ENCODE measurements around the gene PCDHGA8.
"Not testable (repeated sequence)": the region's sequence is repeated elsewhere in the genome, so short reads cannot be mapped to it uniquely, and the experiment has no call there.

The PCDHGA8 gene

DNA sequence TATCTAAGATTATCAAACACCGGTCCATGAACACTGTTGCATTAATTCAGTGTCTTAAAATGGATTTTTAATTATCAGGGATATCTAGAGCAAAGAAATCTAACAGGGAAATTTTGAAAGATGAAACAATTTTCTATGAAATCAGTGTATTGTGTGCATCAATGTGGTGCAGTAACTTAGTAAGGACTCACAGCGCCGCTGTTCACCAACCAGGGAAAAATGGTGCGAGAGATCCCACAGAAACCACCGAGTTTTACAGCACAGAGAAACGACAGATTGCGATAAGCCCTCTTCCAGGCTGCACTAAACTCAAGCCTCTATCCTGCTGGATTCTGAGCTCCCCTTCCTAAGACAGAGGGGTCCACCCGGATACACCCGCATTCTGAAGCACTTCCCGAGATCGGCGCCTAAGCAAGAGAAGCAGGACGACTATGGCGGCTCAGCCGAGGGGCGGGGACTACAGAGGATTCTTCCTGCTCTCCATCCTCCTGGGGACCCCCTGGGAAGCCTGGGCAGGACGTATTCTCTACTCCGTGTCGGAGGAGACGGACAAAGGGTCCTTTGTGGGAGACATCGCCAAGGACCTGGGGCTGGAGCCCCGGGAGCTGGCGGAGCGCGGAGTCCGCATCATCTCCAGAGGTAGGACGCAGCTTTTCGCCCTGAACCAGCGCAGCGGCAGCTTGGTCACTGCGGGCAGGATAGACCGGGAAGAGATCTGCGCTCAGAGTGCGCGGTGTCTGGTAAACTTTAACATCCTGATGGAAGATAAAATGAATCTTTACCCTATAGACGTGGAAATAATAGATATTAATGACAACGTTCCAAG is 9.8 kb upstream of the PCDHGA8 start, which contains the start of gene PCDHGA7:
PCDHGA7 (plus strand) TSS at position 274 of the 826 bp plus-strand sequence; CDS start at position 432, 158 bp downstream.
- Histone ChIP-seq H3K4me3 (replicated peaks; ENCODE audit: low read depth, low read length) (no peak within 1 kb of the TSS), H3K36me3 (ENCODE audit: control insufficient read depth, insufficient read depth, low read length) (no peaks in the 10 kb centered on the region), H3K27me3 (replicated peaks; ENCODE audit: control insufficient read depth, insufficient read depth, low read length) (no peaks in the 10 kb centered on the region)
- TF ChIP-seq, protein P1, sequence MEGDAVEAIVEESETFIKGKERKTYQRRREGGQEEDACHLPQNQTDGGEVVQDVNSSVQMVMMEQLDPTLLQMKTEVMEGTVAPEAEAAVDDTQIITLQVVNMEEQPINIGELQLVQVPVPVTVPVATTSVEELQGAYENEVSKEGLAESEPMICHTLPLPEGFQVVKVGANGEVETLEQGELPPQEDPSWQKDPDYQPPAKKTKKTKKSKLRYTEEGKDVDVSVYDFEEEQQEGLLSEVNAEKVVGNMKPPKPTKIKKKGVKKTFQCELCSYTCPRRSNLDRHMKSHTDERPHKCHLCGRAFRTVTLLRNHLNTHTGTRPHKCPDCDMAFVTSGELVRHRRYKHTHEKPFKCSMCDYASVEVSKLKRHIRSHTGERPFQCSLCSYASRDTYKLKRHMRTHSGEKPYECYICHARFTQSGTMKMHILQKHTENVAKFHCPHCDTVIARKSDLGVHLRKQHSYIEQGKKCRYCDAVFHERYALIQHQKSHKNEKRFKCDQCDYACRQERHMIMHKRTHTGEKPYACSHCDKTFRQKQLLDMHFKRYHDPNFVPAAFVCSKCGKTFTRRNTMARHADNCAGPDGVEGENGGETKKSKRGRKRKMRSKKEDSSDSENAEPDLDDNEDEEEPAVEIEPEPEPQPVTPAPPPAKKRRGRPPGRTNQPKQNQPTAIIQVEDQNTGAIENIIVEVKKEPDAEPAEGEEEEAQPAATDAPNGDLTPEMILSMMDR (IDR thresholded peaks at IDR 0.05; ENCODE audit: insufficient read depth, low read length, poor library complexity, severe bottlenecking): no peak
- DNase-seq (ENCODE audit: extremely low read depth, insufficient read length): no peak

DNA sequence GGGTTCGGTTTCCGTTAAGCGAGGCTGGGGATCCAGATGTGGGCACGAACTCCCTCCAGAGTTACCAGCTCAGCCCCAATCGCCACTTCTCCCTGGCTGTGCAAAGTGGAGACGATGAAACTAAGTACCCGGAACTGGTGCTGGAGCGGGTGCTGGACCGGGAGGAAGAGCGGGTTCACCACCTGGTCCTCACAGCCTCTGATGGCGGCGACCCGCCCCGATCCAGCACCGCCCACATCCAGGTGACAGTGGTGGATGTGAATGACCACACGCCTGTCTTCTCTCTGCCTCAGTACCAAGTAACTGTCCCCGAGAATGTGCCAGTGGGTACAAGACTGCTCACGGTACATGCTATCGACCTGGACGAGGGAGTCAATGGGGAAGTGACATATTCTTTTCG is 9.1 kb upstream of the PCDHGA8 start:
- Histone ChIP-seq H3K4me3 (replicated peaks; ENCODE audit: low read depth, low read length) (no peak overlapping the region), H3K27me3 (replicated peaks; ENCODE audit: control insufficient read depth, insufficient read depth, low read length) (no peaks in the 10 kb centered on the region), H3K36me3 (ENCODE audit: control insufficient read depth, insufficient read depth, low read length) (no peaks in the 10 kb centered on the region)
- TF ChIP-seq, protein P1 (IDR thresholded peaks at IDR 0.05; ENCODE audit: insufficient read depth, low read length, poor library complexity, severe bottlenecking): no peak
- no peak for DNase-seq (ENCODE audit: extremely low read depth, insufficient read length)

DNA sequence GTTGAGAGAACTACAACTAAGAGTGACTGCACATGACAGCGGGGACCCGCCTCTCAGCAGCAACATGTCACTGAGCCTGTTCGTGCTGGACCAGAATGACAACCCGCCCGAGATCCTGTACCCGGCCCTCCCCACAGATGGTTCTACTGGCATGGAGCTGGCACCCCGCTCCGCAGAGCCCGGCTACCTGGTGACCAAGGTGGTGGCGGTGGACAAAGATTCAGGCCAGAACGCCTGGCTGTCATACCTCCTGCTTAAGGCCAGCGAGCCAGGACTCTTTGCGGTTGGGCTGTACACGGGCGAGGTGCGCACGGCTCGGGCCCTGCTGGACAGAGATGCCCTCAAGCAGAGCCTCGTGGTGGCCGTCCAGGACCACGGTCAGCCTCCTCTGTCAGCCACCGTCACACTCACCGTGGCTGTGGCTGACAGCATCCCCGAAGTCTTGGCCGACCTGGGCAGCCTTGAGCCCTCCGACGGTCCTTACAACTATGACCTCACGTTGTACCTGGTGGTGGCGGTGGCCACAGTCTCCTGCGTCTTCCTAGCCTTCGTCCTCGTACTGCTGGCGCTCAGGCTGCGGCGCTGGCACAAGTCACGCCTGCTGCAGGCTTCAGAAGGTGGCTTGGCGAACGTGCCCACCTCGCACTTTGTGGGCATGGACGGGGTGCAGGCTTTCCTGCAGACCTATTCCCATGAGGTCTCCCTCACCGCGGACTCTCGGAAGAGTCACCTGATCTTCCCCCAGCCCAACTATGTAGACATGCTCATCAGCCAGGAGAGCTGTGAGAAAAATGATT is 7.8 kb upstream of the PCDHGA8 start:
- no peaks in the 10 kb centered on the region for H3K36me3 ChIP-seq (ENCODE audit: control insufficient read depth, insufficient read depth, low read length)
- TF ChIP-seq, protein P1 (IDR thresholded peaks at IDR 0.05; ENCODE audit: insufficient read depth, low read length, poor library complexity, severe bottlenecking): no peak
- no peaks in the 10 kb centered on the region for H3K27me3 ChIP-seq (replicated peaks; ENCODE audit: control insufficient read depth, insufficient read depth, low read length)
- no peak for DNase-seq (ENCODE audit: extremely low read depth, insufficient read length)
- H3K4me3 ChIP-seq (replicated peaks; ENCODE audit: low read depth, low read length): no peak overlapping the region

DNA sequence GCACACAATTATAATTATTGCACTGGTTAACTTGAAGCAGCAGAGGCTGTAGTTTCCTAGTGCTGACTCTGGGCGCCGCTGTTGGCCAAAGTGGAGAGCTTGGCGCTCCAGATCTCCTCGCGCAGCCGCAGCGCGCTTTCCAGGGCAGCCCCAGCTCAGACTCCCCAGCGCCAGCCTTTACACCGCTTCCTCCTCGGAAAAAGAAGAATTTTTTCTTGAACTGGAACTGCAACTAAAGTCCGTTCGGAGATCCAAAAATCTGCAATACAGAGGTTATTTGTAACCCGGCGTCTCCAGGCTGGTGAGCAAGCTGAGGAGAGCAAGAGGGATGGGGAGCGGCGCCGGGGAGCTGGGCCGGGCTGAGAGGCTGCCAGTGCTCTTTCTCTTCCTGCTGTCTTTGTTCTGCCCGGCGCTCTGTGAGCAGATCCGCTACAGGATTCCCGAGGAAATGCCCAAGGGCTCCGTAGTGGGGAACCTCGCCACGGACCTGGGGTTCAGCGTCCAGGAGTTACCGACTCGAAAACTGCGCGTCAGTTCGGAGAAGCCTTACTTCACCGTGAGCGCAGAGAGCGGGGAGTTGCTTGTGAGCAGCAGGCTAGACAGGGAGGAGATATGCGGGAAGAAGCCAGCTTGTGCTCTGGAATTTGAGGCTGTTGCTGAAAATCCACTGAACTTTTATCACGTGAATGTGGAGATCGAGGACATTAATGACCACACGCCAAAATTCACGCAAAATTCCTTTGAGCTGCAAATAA is 4.7 kb upstream of the PCDHGA8 start, which contains the start of gene PCDHGB4:
PCDHGB4 (plus strand) TSS at position 142 of the 755 bp plus-strand sequence; CDS start at position 329, 187 bp downstream.
- DNase-seq (ENCODE audit: extremely low read depth, insufficient read length); H3K4me3 ChIP-seq (replicated peaks; ENCODE audit: low read depth, low read length); H3K27me3 ChIP-seq (replicated peaks; ENCODE audit: control insufficient read depth, insufficient read depth, low read length); H3K36me3 ChIP-seq (ENCODE audit: control insufficient read depth, insufficient read depth, low read length): not testable (repeated sequence)

DNA sequence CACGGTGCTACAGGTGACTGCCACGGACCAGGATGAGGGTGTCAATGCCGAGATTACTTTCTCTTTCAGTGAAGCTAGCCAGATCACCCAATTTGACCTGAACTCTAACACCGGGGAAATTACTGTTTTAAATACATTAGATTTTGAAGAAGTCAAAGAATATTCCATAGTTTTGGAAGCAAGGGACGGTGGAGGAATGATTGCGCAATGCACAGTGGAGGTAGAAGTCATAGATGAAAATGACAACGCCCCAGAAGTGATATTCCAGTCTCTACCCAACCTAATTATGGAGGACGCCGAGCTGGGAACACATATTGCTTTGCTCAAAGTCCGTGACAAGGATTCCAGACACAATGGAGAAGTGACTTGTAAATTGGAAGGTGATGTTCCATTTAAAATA is 3.8 kb upstream of the PCDHGA8 start:
- TF ChIP-seq, protein P1 (IDR thresholded peaks at IDR 0.05; ENCODE audit: insufficient read depth, low read length, poor library complexity, severe bottlenecking): no peak
- H3K4me3 ChIP-seq (replicated peaks; ENCODE audit: low read depth, low read length): no peak overlapping the region
- no peak for DNase-seq (ENCODE audit: extremely low read depth, insufficient read length)
- H3K27me3 ChIP-seq (replicated peaks; ENCODE audit: control insufficient read depth, insufficient read depth, low read length): no peaks in the 10 kb centered on the region
- no peaks in the 10 kb centered on the region for H3K36me3 ChIP-seq (ENCODE audit: control insufficient read depth, insufficient read depth, low read length)
